Testis (tissue), 2 donors: ENCODE data around the gene TMEM117.

Source experiments
- CTCF ChIP-seq, 3 experiments: fragments of 450-650 bp in 2 of 3; fragments of 200-600 bp in 1 of 3; sonication (generic) in 1 of 3; IDR thresholded peaks; one replicate each; pipeline ENCODE4 v1.5.1; 2016 to 2019; ENCODE audit warnings: antibody characterized with exemption in 3 of 3, mild to moderate bottlenecking in 2 of 3, moderate library complexity in 1 of 3
- POLR2A ChIP-seq: fragments of 450-650 bp; IDR thresholded peaks from one replicate; pipeline ENCODE4 v1.6.1; 2017; ENCODE audit warnings: antibody characterized with exemption, mild to moderate bottlenecking, moderate library complexity

GRCh38 chr12:44405297-44405696, 569.4 kb downstream of the TMEM117 start:
- TF ChIP-seq CTCF (IDR thresholded peaks at IDR 0.05) (no peak), POLR2A (no peak)
